Activated CD4-positive, alpha-beta T cell treated with anti-CD3 and anti-CD28 coated beads, Interleukin-2, Interleukin-6, amounts not matched to agents 100 ng/mL and 50 ng/mL, durations not matched to agents 16 hours and 8 hours (primary cell): ENCODE measurements around the gene SERPINB7.
"Not testable (repeated sequence)": the region's sequence is repeated elsewhere in the genome, so short reads cannot be mapped to it uniquely, and the experiment has no call there.

Source experiments
- DNase-seq: peaks from one replicate; pipeline ENCODE4 v3.0.0-alpha.2; 2020

Gene SERPINB7

GRCh38 chr18:63775166-63775730 lies at the start of gene SERPINB7:
TSS of gene SERPINB7 (plus strand) at chr18:63775418. CDS start at chr18:63782373, 6,955 bp downstream.
- no peak for DNase-seq

DNA sequence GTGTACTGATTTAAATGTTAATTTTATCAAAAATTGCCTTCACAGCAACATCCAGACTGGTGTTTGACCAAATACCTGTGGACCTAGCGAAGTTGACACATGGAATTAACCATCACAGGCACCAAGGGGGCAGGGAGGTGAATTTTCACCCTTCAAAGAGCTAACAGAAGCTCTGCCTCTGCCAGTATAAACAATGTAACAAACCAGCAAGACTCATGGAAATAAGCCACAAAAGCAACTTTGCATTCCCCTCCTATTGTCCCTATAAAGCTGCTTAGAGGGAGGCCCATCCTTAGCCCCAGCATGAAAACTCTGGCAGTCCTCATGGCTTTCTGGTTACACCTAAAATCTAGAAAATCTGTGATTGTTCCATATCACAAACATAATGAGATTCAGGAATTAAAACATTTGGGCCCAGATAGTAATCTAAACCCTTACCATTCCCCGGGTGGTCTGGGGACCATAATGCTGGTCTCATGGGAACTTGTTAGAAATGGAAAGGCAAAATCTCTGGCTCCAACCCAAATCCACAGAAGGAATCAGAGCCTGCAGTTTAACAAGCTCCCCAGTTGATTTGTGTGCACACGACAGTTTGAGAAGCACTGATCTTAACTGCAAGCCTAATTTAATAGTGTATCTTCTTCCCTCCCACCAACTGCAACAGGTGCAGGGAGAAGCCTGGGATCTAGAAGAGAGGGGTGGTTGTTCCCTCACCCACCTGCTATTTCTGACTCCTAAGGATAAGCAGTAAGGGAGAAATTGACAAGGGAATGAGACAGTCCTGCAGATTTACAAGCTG lies 49.3 kb upstream of the SERPINB7 start:
- no peak for DNase-seq

DNA sequence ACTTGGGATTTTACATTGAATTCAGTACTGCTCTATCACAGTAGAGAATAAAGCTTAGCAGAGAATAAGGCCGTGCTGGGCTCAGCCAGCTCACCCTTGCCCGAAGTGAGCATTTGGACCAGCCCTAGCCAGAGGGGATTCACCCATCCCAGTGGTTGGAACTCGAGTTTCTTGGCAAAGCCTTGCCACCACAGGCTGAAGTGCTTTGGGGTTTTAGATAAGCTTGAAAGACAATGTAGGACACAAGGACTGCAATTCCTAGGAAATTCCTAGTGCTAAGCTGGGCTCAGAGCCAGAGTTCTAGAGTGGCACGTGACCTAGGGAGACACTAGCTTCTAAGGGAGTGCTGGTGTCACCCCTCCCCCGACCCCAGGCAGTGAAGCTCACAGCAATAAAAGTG lies 44.4 kb upstream of the SERPINB7 start:
- no peak for DNase-seq

DNA sequence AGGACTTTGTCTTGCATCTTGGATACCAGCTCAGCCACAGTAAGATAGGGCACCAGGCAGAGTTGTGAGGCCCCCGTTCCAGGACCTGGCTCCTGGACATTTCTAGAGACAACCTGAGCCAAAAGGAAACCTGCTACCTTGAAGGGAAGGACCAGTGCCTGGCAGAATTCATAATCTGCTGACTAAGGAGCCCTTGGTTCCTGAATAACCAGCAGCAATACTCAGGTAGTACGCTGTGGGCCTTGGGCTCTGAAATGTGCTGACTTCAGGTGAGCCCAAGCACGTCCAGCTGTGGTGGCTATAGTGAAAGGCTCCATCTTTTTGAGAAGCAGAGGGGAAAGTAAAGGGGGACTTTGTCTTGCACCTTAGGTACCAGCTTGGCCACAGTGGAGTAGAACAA lies 44.0 kb upstream of the SERPINB7 start:
- no peak for DNase-seq

DNA sequence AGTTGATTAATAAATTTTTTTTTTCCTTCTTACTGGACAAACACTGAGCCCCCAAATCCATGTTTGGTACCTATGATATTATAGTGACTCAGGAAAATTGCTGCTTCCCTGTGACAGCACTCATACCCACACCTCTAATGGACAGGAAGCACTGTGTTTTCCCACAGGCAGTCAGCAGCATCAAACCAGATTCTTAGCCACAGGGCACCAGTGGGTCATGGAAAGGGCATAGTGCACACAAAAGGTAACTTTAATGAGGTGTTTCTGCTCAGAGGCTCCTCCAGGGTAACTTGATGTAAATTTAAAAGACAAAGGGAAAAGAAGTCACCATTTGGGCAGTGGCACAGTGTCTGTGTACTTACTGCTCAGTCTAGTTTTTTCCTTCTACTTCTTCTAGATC lies 38.3 kb upstream of the SERPINB7 start:
- DNase-seq = no peak

DNA sequence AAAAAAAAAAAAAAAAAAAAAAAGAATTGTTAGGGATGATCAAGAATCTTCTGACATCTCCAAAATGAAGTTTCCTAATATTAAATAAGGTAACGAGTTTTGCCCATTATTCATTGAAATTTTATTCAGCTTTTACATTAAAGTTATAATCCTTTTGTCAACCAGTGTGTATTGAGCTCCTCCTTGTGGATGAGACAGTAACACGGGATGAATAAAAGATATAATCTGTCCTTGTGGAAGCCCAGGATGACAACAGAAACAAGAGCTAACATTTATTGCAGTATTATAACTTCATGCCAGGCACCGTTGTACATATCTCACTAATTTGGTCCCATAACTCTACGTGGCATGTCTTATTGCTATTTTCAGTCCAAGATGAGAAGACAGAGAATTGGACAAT lies 33.4 kb upstream of the SERPINB7 start:
- no peak for DNase-seq

GRCh38 chr18:63747006-63747405 lies 28.2 kb upstream of the SERPINB7 start:
- no peak for DNase-seq

DNA sequence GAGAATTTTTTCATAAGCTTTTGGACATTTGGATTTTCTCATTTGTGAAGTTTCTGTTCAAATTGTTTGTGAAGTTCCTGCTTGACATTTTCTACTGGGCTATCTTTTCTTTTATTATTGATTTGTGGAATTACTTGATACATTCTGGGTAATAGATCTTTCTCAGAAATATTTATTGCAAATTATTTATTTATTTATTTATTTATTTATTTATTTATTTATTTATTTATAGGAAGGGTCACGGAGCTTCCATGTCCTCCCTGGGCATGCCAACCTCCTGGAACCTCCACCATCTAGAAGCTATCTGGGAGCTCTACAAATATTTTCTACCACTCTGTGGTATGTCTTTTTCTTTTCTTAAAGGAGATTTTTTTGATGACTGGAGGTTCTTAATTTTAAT lies 25.7 kb upstream of the SERPINB7 start:
- DNase-seq = no peak

GRCh38 chr18:63752636-63753035 lies 22.6 kb upstream of the SERPINB7 start:
- DNase-seq = no peak

DNA sequence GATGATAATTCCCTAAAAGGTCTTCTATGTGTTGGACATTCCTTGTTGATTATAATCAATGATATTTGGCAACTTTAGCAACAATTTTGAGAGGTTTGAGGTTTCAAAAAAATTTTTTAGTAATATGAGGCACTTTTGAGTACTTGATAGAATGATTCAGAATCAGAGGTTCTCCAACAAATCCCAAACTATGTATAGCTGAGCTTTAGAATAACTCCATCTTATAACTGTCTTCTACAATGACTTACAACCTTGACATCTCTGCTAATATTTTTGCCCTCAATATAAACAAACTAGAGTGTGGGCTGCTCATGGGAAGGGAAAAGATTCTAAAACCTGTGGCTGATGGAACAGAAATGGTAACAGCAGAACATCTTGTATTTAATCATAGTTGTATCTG lies 21.5 kb upstream of the SERPINB7 start:
- no peak for DNase-seq

- DNase-seq = no peak
Observed at GRCh38 chr18:63757541-63757940, 17.7 kb upstream of the SERPINB7 start.

DNA sequence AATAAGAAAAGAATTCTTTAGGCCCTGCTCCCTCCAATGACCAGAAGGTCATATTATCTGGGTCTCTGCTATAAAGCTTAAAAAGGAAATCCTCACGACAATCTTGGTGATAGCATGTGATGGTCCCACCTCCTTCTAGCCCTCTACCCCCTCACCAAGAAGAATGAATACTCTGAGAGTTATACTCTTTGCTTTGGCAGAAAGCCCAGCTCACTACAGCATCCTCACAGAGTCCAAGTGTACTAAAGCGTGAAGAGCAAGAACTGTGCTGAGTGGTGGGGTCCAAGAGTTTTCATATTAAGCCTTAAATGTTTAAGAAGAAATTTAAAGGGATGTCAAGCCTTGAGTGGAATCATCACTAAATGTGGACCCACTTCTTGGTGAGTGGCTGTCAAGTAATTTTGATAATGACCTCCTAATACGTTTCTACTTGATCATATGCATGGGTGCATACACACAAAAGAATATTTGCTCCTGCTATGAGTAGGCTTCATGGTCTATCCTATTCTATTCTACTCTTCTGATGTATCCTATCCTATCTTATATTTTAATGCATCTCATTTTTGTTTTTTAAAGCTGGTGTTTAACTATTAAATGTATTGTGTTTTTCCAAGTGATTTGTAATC lies 16.5 kb upstream of the SERPINB7 start:
- no peak for DNase-seq

GRCh38 chr18:63759786-63760185 lies 15.4 kb upstream of the SERPINB7 start:
- not testable (repeated sequence) for DNase-seq

- no peak for DNase-seq
Observed at GRCh38 chr18:63762518-63762917, 12.7 kb upstream of the SERPINB7 start.

GRCh38 chr18:63763831-63764600 lies 11.2 kb upstream of the SERPINB7 start:
- no peak for DNase-seq

- no peak for DNase-seq
Observed at GRCh38 chr18:63765837-63766236, 9.4 kb upstream of the SERPINB7 start.

DNA sequence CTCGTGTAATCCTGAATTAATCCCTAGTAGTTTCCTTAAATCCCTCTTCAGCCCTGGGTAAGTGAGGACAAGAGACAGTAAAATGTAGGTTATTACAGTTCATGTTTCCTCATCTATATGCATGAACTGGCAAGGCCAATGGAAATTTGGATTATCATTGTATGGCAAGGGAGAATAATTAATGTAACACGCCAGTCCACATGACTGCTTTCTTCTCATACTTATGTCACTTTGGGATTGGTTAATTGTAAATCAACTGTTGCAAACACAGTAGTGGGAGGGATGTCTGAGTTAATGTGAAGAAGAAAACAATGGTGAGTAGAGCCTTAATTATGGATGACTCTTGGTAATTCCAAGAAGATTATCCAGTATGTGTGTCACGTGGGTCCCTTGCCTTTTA lies 1.7 kb upstream of the SERPINB7 start:
- DNase-seq = no peak

- DNase-seq = no peak
Observed at GRCh38 chr18:63774511-63774910, 707 bp upstream of the SERPINB7 start.

DNA sequence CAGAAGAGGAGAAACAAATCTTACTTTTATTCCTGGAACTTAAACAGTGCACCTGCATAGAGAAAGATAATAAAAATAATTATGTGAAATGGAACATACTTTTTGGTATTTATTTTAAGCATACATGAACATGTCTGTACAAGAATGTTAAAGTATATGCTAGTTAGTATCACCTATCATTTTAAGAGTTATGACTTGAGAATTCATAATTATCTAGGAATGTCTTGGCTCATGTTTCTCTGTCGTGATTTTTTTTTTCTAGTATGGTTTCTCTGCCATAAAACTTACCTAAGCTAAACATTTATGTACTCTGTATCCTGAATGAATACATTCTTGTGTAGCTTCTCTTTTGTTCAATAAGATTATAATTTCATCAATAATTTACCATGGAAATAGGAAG lies 4.2 kb downstream of the SERPINB7 start:
- DNase-seq = no peak

DNA sequence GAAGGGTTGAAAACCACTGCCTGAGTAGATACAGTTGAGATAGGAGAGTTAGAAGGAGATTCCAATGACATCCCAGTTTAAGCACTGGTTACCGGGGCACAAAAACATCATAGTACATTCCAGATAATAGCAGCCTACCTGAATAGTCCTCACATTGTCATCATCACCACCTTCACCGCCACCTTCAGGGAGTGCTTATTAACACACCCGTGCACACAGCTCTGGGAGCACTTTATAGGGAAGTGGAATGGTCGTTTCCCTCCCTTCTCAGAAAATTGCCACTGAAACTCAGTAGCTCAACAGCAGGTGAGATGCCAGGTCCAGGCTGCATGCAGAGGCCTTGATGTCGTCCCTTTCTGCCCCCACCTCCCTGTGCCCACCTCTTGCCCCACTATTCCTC lies 8.2 kb downstream of the SERPINB7 start:
- no peak for DNase-seq

DNA sequence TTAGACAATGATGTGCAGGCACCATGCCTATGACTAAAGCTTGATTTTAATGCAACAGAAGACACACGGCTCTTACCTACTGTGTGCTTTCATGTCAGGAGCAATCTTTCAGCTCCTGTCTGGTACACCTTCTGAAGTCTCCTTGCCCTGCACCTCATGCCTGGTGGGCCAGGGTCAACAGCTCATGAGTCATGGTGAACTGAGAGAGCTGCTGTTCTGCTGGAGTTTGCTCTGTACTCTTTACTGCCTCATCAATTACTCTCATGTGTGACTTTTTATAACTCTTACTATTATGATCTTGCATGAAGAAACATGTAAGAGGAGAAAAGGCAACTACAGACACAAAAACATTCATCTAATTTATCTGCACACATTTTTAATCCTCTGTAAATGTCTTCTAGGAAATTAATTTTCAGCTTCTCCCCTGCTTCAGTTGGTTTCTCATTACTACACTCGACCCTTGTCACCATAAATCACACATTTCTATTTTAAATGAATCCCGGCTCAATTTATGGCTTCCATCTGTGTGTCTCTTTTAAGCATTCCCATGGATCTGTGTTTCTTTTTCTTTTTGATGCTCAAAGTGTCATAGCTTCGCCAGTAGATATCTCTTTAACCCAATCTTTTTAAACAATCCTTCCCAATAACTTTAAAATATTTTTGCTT lies 9.7 kb downstream of the SERPINB7 start:
- DNase-seq = no peak

GRCh38 chr18:63787673-63788072 lies 12.5 kb downstream of the SERPINB7 start:
- no peak for DNase-seq
